Prostate gland (tissue), 2 donors: ENCODE results near the gene CD48.

Source experiments
- CTCF ChIP-seq, 4 experiments: fragments of 200-600 bp in 2 of 4; fragments of 450-650 bp in 2 of 4; sonication (generic) in 2 of 4; IDR thresholded peaks; 1 replicate in 3 of 4; 2 replicates in 1 of 4; pipeline ENCODE4 v1.5.1; 2016 to 2019; ENCODE audit warnings: antibody characterized with exemption in 4 of 4, mild to moderate bottlenecking in 2 of 4, moderate library complexity in 2 of 4
- POLR2A ChIP-seq: fragments of 450-650 bp; IDR thresholded peaks from one replicate; pipeline ENCODE4 v1.6.1; 2016; ENCODE audit warnings: antibody characterized with exemption, mild to moderate bottlenecking

GRCh38 chr1:160637821-160638539 is 73.6 kb downstream of the CD48 start:
- no peak for TF ChIP-seq CTCF (IDR thresholded peaks at IDR 0.05)
- TF ChIP-seq POLR2A, result no peak
